Measurements from ENCODE around the gene ANKS3.
A peak's percentile ranks its signal among the peaks of the same experiment; 100 is the strongest.

Gene ANKS3

DNA sequence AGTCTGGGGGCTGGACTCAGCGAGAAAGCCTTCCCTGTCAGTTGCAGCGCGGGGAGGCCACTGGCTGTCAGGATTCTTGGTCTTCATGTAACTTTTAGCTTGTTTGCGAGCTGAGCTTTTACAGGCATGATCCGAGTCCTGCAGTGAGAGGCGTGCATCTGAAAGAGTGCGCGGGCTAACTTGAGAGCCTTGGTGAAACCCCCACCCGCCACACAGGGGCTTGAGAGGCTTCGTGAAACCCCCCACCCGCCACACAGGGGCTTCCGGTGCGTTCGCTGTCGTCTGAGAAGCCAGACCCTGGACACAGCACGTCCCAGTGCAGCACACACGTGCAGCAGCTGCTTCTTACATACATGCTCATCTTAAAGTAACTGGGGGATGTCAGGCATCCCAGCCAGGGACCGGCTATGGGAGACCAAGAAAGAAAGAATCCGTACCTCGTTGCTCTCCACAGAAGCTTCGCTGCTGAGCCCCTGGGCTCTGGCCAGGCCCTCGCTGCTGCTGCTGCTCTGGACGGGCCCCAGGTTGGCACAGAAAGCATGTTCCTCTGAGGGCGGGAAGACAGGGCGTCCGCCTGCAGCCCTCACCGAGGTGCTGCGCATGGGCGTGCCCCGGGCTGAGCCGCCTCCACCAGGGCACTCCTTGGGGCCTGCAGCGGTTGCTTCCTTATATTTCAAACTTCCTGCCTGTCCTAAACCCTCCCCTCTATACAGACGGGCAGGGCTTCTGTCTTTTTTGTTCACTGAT lies 32.9 kb downstream of the ANKS3 start:
- H3K4me3 Mint-ChIP-seq, result no peak overlapping the region
- intact Hi-C loops (cut with micrococcal nuclease), result no loop called here

GRCh38 chr16:4700380-4700996 lies 33.6 kb downstream of the ANKS3 start:
- intact Hi-C loops (cut with micrococcal nuclease), result no loop called here
- peaks cover 94% of the 10 kb centered on the region for H3K36me3 Mint-ChIP-seq (ENCODE audit: low read depth)
- H3K4me1 Mint-ChIP-seq (ENCODE audit: low read depth), result peaks cover 9% of the 10 kb centered on the region
- no peak overlapping the region for H3K4me3 Mint-ChIP-seq
- no peaks in the 10 kb centered on the region for H3K9me3 Mint-ChIP-seq
- H3K27ac Mint-ChIP-seq, result no peak overlapping the region
- no peaks in the 10 kb centered on the region for H3K27me3 Mint-ChIP-seq

More for the DNA sequence above, 32.9 kb downstream of the ANKS3 start:
- Mint-ChIP-seq H3K27ac (peak overlapping the region; percentile 27), H3K27me3 (no peaks in the 10 kb centered on the region), H3K36me3 (ENCODE audit: low read depth) (peaks cover 93% of the 10 kb centered on the region), H3K4me1 (ENCODE audit: low read depth) (peaks cover 7% of the 10 kb centered on the region), H3K9me3 (no peaks in the 10 kb centered on the region)

DNA sequence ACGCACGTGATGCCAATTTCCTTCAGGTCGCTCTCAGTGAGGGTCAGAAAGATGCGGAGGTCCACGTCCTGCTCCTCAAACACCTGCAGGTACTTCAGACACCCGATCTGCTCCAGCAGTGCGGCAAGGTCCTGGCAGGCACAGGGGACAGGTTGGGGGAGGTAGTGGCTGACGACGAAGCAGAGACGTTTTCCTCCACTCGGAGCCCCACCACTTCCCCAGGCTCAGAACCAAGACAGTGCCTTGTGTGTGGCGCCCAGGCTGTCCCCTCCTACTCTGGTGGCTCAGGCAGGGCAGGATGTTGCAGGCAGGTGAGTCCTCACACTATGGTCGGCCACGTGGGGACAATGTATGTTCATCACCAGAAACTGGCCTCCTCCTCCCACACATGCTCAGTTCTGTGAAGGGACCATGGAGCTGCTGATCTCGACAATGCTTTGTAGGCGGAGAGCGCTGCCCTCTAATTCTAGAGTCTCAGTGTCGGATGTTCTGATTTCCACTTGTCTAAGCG lies 35.0 kb downstream of the ANKS3 start:
- H3K9me3 Mint-ChIP-seq, result no peaks in the 10 kb centered on the region
- H3K4me3 Mint-ChIP-seq, result no peak overlapping the region
- peaks cover 86% of the 10 kb centered on the region for H3K36me3 Mint-ChIP-seq (ENCODE audit: low read depth)
- H3K27ac Mint-ChIP-seq, result no peak overlapping the region
- H3K27me3 Mint-ChIP-seq, result no peaks in the 10 kb centered on the region
- peaks cover 22% of the 10 kb centered on the region for H3K4me1 Mint-ChIP-seq (ENCODE audit: low read depth)
- intact Hi-C loops (cut with micrococcal nuclease), result no loop called here

DNA sequence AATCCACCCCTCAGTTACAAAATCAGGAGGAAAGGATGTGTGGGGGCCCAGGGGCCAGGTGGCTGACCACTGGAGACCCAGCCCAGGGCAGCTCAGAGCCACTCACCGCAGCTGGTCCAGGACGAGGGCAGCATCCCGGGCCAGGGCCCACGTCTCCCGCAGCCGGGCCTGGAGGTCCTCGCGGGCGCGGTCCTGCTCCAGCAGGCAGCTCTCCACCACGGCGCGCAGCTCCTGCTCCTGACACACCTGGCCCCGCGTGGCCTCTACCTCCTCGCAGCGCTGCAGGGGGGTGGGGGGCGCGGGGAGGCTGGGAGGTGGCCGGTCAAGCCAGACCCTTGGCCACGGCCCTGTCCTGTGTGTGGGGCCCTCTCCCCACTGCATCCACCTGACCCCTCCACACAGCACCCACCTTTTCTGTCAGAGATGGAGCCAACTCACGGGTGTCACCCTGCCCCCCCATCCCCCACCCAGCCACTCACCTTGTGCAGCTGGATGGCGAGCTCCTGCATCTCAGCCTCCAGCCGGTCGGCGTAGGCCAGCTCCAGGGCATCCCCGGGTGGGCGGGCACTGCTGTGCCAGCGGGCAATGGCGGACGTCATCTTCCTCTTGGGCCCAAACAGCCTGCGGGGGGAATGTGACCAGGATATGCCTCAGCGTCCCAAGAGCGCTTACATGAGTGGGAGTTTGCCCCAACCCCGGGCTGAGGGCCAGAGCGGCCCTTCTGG lies 35.6 kb downstream of the ANKS3 start:
- peaks cover 80% of the 10 kb centered on the region for H3K36me3 Mint-ChIP-seq (ENCODE audit: low read depth)
- no peak overlapping the region for H3K27ac Mint-ChIP-seq
- H3K9me3 Mint-ChIP-seq, result no peaks in the 10 kb centered on the region
- H3K4me1 Mint-ChIP-seq (ENCODE audit: low read depth), result peaks cover 22% of the 10 kb centered on the region
- intact Hi-C loops (cut with micrococcal nuclease), result no loop called here
- H3K4me3 Mint-ChIP-seq, result no peak overlapping the region
- H3K27me3 Mint-ChIP-seq, result no peaks in the 10 kb centered on the region

- H3K27me3 Mint-ChIP-seq, result no peaks in the 10 kb centered on the region
- H3K36me3 Mint-ChIP-seq (ENCODE audit: low read depth), result peaks cover 77% of the 10 kb centered on the region
- intact Hi-C loops (cut with micrococcal nuclease), result no loop called here
- peaks cover 26% of the 10 kb centered on the region for H3K4me1 Mint-ChIP-seq (ENCODE audit: low read depth)
- H3K9me3 Mint-ChIP-seq, result no peaks in the 10 kb centered on the region
- no peak overlapping the region for H3K4me3 Mint-ChIP-seq
- no peak overlapping the region for H3K27ac Mint-ChIP-seq
Observed at GRCh38 chr16:4697848-4698291, 36.2 kb downstream of the ANKS3 start.

- Mint-ChIP-seq H3K9me3 (no peaks in the 10 kb centered on the region), H3K4me1 (ENCODE audit: low read depth) (peaks cover 33% of the 10 kb centered on the region), H3K27me3 (no peaks in the 10 kb centered on the region), H3K36me3 (ENCODE audit: low read depth) (peaks cover 73% of the 10 kb centered on the region), H3K4me3 (no peak overlapping the region), H3K27ac (no peak overlapping the region)
- intact Hi-C loops (cut with micrococcal nuclease), result no loop called here
Observed at GRCh38 chr16:4696905-4697847, 36.9 kb downstream of the ANKS3 start.

GRCh38 chr16:4696172-4696904 lies 37.7 kb downstream of the ANKS3 start:
- Mint-ChIP-seq H3K27ac (no peak overlapping the region), H3K9me3 (no peaks in the 10 kb centered on the region), H3K36me3 (ENCODE audit: low read depth) (peaks cover 65% of the 10 kb centered on the region), H3K4me1 (ENCODE audit: low read depth) (peaks cover 36% of the 10 kb centered on the region), H3K27me3 (no peaks in the 10 kb centered on the region), H3K4me3 (no peak overlapping the region)
- intact Hi-C loops (cut with micrococcal nuclease), result no loop called here

DNA sequence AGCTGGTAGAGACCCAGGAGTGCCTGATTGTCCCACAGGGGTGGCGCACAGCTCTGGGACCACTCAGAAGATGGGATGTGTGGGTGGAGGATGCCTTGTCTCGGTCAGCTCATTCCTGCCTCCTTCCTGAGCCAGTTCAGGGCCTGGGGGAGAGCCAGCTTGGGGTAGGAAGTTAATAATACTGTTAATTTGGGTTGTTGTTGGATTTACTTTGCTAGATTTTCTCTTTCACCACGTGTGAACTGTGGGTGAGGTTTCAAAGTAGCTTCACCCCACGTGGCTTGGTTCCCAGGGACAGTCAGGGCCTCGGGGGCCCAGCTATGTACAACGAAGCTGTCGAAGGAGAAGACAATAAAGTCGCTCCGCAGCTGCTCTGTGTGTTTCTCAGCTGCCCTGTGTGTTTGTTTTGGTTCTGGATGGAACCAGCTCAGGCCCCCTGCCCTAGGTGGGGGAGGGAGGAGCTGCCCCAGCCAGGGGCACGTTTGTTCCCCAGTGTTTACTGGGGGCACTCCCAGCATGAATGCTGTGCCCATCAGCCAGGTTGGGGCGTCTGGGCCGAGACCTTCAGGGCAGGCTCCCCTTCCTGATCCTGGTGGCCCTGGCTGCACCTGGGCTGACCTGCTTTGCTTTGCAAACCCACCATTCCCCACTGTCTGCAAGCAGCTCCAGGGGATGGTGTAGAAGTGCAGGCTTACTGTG lies 38.4 kb downstream of the ANKS3 start:
- no peak overlapping the region for H3K4me3 Mint-ChIP-seq

DNA sequence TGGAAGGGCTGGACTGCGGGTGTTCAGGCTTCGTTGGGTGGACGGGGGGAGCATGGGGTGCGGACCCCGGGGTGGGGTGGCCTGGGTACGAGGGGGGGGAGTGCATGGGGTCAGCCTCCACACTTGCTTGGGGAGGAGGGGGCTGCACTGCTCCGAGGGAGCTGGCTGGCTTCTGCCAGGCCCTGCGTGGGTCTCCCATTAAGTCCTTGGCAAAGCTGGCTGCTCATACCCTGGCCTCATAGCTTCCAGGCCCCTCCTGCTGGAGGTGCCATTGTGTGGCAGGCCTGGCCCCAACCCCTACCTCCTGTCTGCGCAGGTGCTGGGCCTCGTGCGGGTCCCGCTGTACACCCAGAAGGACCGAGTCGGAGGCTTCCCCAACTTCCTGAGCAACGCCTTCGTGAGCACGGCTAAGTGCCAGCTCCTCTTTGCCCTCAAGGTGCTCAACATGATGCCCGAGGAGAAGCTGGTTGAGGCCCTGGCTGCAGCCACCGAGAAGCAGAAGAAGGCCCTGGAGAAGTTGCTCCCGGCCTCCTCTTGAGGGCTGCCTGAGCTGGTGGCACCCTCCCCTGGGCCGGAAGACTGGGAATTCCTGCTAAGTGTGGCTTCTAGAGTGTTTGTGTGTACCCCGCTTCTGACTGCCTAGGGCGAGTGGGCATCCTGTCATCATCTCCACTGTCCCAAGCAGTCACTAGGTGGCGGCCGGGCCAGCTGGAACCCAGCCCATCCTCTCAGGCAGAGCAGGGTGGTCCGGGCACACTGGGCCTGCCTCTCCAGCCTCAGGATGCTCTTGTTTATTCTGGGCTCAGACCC lies 39.2 kb downstream of the ANKS3 start:
- Mint-ChIP-seq H3K36me3 (ENCODE audit: low read depth) (peaks cover 64% of the 10 kb centered on the region), H3K27me3 (no peaks in the 10 kb centered on the region), H3K4me1 (ENCODE audit: low read depth) (peaks cover 49% of the 10 kb centered on the region), H3K27ac (peak overlapping the region; percentile 53), H3K9me3 (no peaks in the 10 kb centered on the region), H3K4me3 (peak overlapping the region; percentile 71)
- intact Hi-C loops (cut with micrococcal nuclease), result no loop called here

More for the DNA sequence above, 38.4 kb downstream of the ANKS3 start:
- H3K9me3 Mint-ChIP-seq, result no peaks in the 10 kb centered on the region
- H3K27me3 Mint-ChIP-seq, result no peaks in the 10 kb centered on the region
- H3K4me1 Mint-ChIP-seq (ENCODE audit: low read depth), result peaks cover 41% of the 10 kb centered on the region
- no peak overlapping the region for H3K27ac Mint-ChIP-seq
- H3K36me3 Mint-ChIP-seq (ENCODE audit: low read depth), result peaks cover 64% of the 10 kb centered on the region
- intact Hi-C loops (cut with micrococcal nuclease), result no loop called here

GRCh38 chr16:4693956-4694641 lies 40.0 kb downstream of the ANKS3 start:
- Mint-ChIP-seq H3K9me3 (no peaks in the 10 kb centered on the region), H3K4me1 (ENCODE audit: low read depth) (peaks cover 56% of the 10 kb centered on the region), H3K4me3 (peak overlapping the region; percentile 71), H3K36me3 (ENCODE audit: low read depth) (peaks cover 64% of the 10 kb centered on the region), H3K27me3 (no peaks in the 10 kb centered on the region), H3K27ac (peak overlapping the region; percentile 86)
- intact Hi-C loops (cut with micrococcal nuclease), result loop anchor here (1.0 kb wide), 1 partner anchor 40 kb away; the partner anchor contains the start of genes ANKS3 and DNAAF8

DNA sequence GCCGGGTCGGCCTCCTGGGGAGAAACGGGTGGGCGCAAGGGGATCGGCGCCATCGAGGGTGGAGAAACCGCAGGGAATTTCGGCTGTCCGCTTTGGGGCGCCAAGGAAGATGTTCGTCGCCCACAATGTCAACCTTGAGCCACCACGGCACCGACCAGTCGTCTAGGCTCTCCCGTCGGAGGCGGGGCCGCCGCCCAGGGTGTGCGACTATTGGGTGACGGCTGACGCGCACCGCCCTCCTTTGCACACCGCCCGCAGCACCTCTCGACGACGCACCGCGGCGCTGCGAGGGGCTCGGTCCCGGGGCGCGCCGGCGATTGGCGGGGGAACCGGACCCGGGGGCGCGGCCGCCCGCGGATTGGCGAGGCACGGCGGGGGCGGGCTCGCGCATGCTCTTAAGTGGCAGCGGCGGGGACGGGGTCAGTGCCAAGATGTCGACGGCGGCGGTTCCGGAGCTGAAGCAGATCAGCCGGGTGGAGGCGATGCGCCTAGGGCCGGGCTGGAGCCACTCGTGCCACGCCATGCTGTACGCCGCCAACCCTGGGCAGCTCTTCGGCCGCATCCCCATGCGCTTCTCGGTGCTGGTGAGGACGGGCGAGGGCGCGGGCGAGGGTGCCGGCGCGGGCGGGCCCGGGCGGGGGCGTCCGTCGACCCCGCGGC lies 40.6 kb downstream of the ANKS3 start, which contains the start of gene NUDT16L1:
Gene NUDT16L1 (plus strand): TSS at position 267 of the 660 bp plus-strand sequence. CDS start 165 bp downstream, at position 432.
- H3K9me3 Mint-ChIP-seq, result no peaks in the 10 kb centered on the region
- H3K4me3 Mint-ChIP-seq, result peak within 1 kb of the TSS; percentile 82
- intact Hi-C loops (cut with micrococcal nuclease), result loop anchor here (1.0 kb wide), 1 partner anchor 41 kb away; the partner anchor contains the start of genes ANKS3 and DNAAF8
- peaks cover 63% of the 10 kb centered on the region for H3K4me1 Mint-ChIP-seq (ENCODE audit: low read depth)
- peak within 1 kb of the TSS; percentile 86 for H3K27ac Mint-ChIP-seq
- H3K27me3 Mint-ChIP-seq, result no peaks in the 10 kb centered on the region
- H3K36me3 Mint-ChIP-seq (ENCODE audit: low read depth), result peaks cover 64% of the 10 kb centered on the region

Data from dendritic cell treated with granulocyte-macrophage colony-stimulating factor and Interleukin-4, amounts not matched to agents 40 ng/mL and 50 ng/mL, for 4 days (primary cell).